RKO (cell line): ENCODE data around the gene MRPS14.

Experiments
- DNase-seq: peaks from one replicate; pipeline ENCODE4 v3.0.0-alpha.2; 2016; ENCODE audit warnings: low spot score

Gene MRPS14

DNA sequence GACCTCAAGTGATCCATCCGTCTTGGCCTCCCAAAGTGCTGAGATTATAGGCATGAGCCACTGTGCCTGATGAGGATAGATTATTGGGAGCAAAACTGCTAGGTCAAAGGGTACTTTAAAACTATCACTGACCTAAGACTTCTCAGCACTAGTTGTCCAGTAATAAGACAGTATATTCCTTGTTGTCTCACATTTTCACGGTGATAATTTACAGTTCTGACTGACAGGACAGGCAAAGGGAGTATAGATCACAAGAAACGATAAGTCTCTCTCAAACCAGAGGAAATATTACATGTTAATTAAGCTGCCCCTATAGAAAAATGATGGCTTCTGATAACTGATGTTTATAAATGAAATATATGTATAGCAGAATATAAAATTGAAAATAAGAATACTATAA, 3.7 kb downstream of the MRPS14 start:
- no peak for DNase-seq

DNA sequence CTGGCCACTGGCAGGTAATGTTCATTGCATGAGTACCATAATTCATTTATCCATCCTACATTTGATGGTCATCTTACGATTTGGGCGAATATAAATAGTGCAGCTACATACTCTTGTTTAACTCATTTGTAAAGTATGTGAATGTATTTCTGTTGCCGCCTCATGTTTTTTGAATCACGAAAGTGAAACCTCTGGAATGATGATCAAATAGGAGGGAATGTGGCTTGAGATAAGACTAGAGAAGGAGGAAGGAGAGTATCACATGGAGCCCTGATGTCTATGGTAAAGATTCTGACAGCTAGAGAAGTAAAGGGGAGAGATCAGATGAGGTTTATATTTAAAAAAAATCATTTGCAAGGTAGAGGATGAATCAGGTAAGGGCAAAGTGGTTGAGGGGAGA, 8.0 kb downstream of the MRPS14 start:
- peak; percentile 25 for DNase-seq

DNA sequence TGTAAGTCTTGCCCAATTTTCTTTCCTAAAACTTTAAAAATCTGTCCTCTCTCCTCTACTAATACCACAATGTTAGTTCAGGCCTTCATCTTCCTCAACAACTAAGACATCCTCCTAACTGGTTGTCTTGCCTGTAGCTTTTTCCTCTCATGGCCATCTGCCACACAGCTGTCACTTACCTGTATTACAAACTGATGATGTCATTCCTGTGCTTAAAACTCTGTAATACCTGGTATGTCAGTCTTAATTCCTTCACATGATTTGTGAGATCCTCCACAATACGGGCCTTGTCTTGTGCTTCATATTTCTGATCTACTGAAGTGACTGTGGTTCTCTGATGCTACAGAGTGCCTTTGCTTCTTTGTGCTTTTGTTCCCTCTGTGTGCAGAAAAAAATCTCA, 9.8 kb downstream of the MRPS14 start:
- no peak for DNase-seq

GRCh38 chr1:175009532-175009931, 13.7 kb downstream of the MRPS14 start:
- DNase-seq, result no peak

DNA sequence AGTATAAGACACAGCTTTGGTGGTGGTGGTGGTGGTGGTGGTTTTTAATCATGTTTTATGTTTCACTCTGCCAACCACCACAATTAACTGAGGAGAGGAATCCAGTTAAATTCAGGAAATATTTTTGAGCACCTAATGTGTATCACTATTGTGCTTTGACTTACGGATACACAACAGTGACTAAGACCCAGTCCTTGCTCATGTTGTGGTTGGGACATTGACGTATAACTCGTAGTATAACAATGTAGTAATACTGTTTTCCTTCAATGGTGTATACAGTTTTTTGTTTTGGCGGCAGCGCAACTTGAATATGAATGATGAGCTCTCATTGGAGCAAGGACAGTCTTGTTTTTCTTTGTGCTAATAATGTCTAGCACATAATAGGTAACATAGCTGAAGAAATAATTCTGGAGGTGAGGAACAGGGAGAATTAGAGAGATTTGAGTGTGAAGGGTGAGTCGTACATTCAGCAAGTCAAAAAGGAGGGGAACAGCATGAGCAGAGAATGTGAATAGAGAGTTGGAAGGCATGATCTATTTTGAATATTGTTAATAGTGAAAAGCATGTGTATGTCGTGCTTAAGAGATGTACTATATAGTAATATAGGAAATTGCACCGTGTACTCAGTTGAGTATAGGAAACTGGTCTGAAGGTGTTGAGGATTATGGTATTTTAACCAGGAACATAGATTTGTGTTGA, 18.0 kb downstream of the MRPS14 start:
- DNase-seq, result peak; percentile 62

- no peak for DNase-seq
Observed at GRCh38 chr1:175003521-175003920, 19.7 kb downstream of the MRPS14 start.

GRCh38 chr1:175002910-175003517, 20.2 kb downstream of the MRPS14 start:
- DNase-seq, result peak; percentile 26

DNA sequence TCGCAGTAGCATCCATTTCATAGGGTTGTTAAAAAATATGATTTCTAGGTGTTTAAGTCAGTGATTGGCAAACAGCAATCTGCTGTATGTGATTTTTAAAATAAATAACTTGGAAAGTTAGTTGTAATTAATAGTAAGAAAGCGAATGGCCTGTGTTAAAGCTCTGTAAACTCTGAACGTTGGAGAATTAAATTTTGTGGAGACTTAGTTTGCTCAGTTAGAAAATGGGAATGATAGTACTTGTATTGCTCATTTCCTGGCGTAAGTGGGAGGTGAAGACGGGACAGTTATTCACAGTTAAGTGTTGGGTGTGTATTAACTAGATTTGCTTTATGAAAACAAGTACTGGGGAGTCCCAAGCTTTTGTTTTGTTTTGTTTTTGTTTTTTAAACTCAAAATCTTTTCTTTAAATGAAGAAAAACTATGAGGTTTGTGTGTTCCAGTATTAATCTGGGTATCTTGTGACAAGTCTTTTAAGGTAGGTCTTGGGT, 22.5 kb downstream of the MRPS14 start:
- DNase-seq, result peak; percentile 77

GRCh38 chr1:174999936-175000696, 23.1 kb downstream of the MRPS14 start, which contains the start of gene CACYBP:
Gene CACYBP, plus strand, starts transcription at chr1:174999947. Its CDS starts 234 bp downstream, at chr1:175000181.
- peak; percentile 63 for DNase-seq

GRCh38 chr1:174999216-174999935, 23.8 kb downstream of the MRPS14 start:
- DNase-seq, result peak; percentile 98

- DNase-seq, result peak; percentile 81
Observed at GRCh38 chr1:174998569-174999215, 24.5 kb downstream of the MRPS14 start.

- no peak for DNase-seq
Observed at GRCh38 chr1:174997041-174997440, 26.2 kb downstream of the MRPS14 start.

GRCh38 chr1:174996476-174996875, 26.7 kb downstream of the MRPS14 start:
- peak; percentile 50 for DNase-seq

DNA sequence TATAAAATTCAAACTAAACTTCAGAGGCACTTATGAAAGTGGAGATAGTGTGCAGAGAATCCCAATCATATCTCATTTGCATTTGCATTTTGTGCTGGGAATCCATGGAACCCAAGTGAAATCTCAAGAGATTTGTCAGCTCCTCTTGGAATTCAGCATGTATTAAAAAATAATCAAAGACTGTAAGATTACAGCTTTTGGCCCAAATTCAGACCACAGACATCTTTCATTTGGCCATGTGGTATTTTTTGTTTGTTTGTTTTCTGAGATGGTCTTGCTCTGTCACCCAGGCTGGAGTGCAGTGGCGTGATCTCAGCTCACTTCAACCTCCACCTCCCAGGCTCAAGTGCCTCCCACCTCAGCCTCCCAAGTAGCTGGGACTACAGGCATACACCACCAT, 27.3 kb downstream of the MRPS14 start:
- DNase-seq, result no peak

GRCh38 chr1:174995121-174995520, 28.1 kb downstream of the MRPS14 start:
- DNase-seq, result no peak

- no peak for DNase-seq
Observed at GRCh38 chr1:174991473-174991872, 31.8 kb downstream of the MRPS14 start.

DNA sequence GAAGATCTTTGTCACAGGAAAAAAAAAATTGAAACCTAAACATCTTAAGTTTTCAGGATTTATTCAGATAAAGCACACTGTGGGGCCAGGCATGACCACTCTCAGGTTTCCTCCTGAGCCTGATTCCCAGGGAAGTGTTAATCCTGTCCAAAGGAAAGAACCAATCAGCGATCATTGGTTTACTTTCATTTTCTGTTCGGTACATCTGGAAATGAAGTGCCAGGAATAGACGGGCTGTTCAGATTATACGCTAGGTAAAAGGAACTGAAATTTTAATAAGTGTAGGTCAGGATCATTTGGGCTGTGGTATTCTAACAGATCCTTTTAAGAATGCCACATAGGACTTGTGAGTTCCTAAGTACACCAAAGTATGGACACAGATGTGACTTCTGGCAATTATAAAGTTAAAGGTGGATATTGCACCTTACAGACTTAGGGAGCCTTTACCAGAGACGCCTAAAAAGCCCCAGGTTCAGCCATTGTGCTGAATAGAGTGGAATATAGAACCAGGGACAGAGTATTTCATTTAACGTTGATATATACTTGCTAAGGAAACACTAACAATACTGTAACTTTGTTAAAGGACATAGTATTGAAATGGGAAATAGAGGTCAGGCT, 32.7 kb downstream of the MRPS14 start:
- peak; percentile 84 for DNase-seq

- no peak for DNase-seq
Observed at GRCh38 chr1:174989536-174990220, 33.5 kb downstream of the MRPS14 start.

DNA sequence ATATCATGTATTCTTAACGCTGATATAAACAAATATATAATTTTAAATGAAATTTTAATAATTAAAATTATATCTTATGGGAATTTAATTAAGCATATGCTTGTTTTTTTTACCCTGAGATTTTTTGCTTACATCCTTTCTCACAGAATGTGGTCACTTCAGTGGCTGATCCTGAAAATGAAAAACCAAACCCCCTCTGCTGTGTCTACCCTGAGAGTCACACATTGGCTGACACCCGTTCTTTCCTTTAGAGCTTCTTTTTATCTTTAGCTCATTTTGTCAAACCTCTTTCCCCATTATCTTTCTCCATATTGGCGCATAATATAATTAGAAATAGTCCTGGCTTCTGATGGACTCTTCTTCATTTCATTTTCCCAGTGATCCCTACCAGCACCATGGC, 34.2 kb downstream of the MRPS14 start:
- DNase-seq, result no peak

- DNase-seq, result no peak
Observed at GRCh38 chr1:174988539-174988938, 34.7 kb downstream of the MRPS14 start.

- no peak for DNase-seq
Observed at GRCh38 chr1:174984952-174985351, 38.3 kb downstream of the MRPS14 start.
